Amygdala (tissue), 56 donors: ENCODE measurements around the gene PFKL.
"Not testable (repeated sequence)": the region's sequence is repeated elsewhere in the genome, so short reads cannot be mapped to it uniquely, and the experiment has no call there.

Experiments
- DNase-seq, 56 donors: peaks; one replicate each; lab custom pipeline; 2025; lab: John Stamatoyannopoulos, UW

PFKL gene

GRCh38 chr21:44293551-44294231 lies 6.2 kb upstream of the PFKL start:
- DNase-seq = no peak

GRCh38 chr21:44294391-44295162 lies 5.3 kb upstream of the PFKL start:
- DNase-seq = peak in 5 of 56 donors; percentile 15 to 54 (median 27)

GRCh38 chr21:44295163-44295573 lies 4.7 kb upstream of the PFKL start:
- no peak for DNase-seq

GRCh38 chr21:44295646-44296045 lies 4.2 kb upstream of the PFKL start:
- DNase-seq = no peak

GRCh38 chr21:44296103-44296519 lies 3.7 kb upstream of the PFKL start:
- DNase-seq = no peak

- no peak for DNase-seq
These were observed 2.9 kb upstream of the PFKL start for GRCh38 chr21:44296916-44297315.

GRCh38 chr21:44297525-44298290 lies 2.1 kb upstream of the PFKL start:
- DNase-seq = peak in 54 of 56 donors; percentile 22 to 91 (median 74)

GRCh38 chr21:44298301-44298700 lies 1.6 kb upstream of the PFKL start:
- no peak for DNase-seq

GRCh38 chr21:44299085-44299457 lies 782 bp upstream of the PFKL start:
- no peak for DNase-seq

GRCh38 chr21:44300262-44300959 lies 558 bp downstream of the PFKL start:
- DNase-seq = peak in 25 of 56 donors; percentile 20 to 63 (median 40)

- DNase-seq = no peak
These were observed 1.3 kb downstream of the PFKL start for GRCh38 chr21:44301141-44301540.

GRCh38 chr21:44301961-44302406 lies 2.1 kb downstream of the PFKL start:
- peak in 6 of 56 donors; percentile 20 to 38 (median 30) for DNase-seq

- not testable (repeated sequence) for DNase-seq
These were observed 2.9 kb downstream of the PFKL start for GRCh38 chr21:44302573-44303401.

GRCh38 chr21:44303490-44303981 lies 3.7 kb downstream of the PFKL start:
- DNase-seq = no peak

- DNase-seq = peak in 20 of 56 donors; percentile 5 to 63 (median 42)
These were observed 4.3 kb downstream of the PFKL start for GRCh38 chr21:44304011-44304616.

- peak in 44 of 56 donors; percentile 10 to 75 (median 52) for DNase-seq
These were observed 5.0 kb downstream of the PFKL start for GRCh38 chr21:44304877-44305293.

GRCh38 chr21:44305691-44306090 lies 5.8 kb downstream of the PFKL start:
- peak in 3 of 56 donors; percentile 32 to 49 (median 42) for DNase-seq

GRCh38 chr21:44306936-44307704 lies 7.3 kb downstream of the PFKL start:
- DNase-seq = no peak
